HG03558 (cell line): ENCODE data around the gene GPR157.

Experiments
- ATAC-seq: cut with Tn5 transposase; IDR thresholded peaks from one replicate; pipeline ENCODE4 v1.9.1; 2021; ENCODE audit warnings: moderate number of reproducible peaks; ENCODE audit not compliant: unreplicated experiment; ENCODE audit errors: extremely low read depth

The GPR157 gene

DNA sequence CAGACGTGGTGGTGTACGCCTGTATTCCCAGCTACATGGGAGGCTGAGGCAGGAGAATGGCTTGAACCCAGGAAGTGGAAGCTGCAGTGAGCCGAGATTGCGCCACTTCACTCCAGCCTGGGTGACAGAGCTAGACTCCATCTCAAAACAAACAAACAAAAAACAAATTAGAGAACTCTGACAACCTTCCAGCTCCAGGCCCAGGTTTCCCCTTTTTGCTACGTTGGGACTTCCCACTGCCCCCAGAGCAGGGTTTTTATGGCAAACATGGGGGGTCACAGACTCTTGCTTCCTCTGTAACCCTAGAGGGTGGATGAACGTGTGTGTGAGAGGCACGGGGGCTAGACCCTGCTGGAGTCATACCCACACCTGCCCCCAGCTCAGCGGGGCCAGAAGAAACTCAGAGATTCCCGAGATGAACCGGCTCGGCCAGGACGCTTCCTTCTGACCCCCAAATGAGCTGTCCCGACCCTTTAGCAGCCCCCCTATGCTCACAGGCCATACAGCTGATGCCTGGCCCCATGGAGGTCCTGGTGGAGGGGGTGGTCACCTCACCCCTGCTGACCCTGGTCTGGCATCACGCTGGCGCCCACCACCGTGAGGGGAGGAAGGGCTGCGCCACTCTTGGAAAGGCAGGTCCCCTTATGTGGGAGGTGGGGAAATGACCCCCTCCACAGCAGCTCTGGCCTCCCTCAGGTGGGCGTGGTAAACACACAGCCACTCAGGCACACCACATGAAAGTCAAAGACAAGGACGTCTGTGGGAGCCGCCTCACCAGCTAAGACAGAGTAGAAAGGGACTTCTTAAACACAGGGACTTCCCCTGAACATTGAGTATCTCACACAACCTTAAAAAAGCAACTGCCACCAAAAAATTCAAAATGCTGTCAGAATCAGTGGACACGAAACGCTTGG, 7.1 kb downstream of the GPR157 start:
- peak; percentile 61 for ATAC-seq

DNA sequence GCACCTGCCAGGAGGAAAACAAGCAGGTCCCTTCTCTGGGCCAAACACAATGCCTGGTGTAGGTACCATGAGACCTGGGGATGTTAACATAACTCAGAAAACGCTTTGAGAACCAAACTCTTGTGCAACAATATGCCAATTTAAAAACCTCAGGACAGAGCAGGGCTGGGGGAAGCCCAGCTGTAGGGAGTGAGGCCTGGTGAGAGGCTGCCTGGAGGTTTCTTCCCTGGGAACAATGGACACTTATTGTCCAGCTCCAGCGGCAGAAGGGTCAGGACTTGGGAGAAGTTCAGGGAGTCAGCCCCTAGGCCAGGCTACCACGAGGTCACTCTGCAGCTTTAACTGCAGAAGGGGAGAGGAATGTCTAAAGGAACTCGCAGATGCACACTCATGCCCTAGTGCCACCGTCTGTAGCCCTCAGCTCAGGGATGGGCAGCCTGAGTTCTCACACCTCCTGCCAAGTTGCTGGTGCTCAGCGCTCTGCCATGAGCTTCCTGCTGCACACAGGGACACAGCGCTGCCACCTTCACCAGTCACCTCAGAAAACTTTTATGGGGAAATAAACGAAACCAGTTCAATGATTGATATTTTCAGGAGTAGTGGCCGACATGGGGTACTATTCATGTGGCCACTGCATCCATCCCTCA, 8.5 kb downstream of the GPR157 start:
- ATAC-seq, result no peak

DNA sequence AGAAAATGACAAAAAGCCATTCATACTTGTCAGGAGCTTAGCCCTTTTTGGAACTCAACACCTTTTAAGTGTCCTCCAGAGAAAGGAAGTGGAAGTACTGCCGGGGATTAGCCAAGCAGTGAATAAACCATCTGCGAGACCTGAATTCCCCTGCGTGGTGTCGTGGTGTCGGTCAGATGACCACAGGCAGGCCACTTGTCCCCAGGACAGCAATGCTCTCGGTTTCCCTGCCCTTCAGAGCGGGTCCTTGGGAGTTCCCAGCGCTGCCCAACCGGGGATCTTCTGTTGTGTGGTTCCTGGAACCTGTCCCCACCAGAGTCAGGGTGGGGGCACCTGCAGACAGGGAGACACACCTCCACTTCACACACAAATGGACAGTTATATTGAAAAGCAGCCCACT, 9.2 kb downstream of the GPR157 start:
- ATAC-seq, result no peak

DNA sequence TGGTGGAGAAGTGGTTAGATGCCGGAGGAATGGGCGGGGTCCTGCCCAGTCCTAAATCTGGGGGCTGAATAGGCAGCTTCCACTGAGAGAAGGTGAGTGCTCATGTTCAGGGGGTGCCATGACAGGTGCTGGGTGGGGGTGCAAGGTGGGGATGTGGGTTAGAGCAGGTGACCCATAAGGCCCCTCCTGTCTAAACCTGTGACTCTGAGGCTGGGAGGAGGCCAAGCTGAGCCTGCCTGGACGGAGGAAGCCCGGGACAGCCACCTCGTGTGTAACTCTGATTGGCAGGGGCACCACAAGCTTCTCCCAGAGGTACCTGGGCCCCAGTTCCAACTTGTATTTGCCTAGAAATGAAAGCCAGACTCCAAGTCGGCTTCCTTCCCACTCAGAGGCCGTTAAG, 10.7 kb downstream of the GPR157 start:
- no peak for ATAC-seq

DNA sequence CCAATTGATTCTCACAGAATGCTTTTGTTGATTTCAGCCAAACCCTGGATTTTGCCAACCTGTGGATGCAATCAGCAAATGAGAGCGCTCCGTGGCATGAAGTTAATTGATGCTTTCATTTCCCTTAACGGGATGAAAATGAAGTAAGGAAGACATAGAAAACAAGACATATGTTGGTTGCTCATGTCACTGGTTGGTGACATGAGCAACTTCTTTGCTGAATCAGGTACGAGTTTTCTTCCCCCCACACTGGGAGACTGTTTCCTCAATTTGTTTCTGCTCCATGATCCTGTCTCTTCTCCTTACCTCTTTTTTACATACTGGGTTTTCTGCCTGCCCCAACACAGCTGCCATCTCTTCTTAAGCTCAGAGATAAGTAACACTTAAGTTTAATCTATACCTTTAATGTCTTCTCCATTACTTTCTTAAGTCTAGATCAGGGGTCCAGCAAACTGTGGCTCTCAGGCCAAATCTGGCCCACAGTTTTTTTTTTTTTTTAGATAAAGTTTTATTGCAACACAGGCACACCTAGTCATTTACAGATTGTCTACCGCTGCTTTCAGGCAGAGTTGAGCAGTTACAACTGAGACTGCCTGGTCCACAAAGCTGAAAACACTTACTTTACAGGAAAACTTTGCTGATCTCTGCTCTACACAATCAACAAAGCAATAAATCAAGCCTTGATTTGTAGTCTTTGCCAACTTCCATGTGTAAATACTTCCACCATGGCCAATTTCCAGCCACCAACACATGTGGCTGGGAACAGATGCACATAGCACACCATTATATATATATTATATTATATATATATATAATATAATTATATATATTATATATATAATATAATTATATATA, 13.3 kb downstream of the GPR157 start:
- ATAC-seq, result no peak

DNA sequence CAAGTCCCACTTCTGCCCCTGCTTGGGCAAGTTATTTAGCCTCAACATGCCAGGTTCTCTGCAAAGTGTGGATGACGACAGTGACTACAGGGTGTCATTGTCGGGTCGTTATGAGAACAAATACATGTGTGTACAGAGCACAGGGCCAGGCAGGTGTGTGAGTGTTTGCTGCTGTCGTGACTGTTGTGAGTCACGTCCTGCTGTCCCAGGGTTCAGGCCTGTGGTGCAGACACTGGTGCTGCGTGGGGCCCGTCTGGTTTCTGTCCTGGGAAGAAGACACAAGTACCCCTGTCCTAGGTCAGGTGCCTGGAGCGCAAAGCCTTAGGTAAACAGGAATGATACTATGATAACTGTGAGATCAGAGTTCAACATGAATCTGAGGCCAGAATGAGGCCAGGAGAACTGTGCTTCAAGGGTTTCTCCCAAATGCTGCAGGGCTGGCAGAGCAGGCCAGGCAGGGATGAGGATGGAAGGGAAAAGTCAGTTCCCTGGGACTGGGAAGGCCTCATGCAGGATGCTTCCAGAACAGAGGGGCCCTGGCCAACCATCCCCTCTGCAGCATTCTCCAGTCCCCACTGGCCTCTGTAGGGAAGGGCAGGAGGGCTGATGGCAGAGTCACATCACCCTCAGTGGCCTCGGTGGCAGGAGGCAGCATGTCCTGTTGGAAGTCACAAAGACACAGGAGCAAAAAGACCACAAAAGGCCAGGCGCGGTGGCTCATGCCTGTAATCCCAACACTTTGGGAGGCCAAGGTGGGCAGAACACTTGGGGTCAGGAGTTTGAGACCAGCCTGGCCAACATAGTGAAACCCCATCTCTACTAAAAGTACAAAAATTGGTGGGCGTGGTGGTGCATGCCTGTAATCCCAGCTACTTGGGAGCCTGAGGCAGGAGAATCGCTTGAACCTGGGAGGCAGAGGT, 15.7 kb downstream of the GPR157 start:
- ATAC-seq, result no peak

DNA sequence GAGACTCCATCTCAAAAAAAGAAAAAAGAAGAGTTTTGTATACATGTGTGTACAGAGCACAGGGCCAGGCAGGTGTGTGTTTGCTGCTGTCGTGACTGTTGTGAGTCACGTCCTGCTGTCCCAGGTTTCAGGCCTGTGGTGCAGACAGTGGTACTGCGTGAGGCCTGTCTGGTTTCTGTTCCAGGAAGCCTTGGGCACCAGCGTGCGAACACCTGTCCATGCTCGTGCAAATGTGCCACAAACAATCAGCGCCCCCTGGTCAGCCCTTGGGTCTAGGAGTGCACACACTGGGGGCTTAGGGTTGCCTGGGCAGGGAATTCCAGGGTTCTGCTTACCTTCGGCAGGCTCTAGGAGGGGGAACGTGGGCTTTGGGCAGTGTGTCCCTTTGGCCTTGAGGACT, 16.9 kb downstream of the GPR157 start:
- no peak for ATAC-seq

DNA sequence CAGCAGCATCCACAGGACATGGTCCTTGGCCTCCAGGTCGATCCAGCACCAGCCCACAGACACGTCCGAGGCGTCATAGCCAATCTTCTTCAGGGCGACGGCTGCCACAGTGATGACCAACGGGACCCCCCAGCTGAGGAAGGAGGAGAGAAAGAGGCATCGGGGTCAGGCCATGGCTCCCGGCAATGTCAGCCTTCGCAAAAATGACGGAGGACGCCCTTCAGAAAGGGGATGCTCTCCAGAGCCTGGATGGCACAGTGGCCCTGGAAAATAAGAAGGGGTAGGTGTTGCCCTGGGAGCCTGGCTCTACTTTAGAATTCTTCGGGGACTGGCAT, 17.6 kb downstream of the GPR157 start:
- no peak for ATAC-seq

DNA sequence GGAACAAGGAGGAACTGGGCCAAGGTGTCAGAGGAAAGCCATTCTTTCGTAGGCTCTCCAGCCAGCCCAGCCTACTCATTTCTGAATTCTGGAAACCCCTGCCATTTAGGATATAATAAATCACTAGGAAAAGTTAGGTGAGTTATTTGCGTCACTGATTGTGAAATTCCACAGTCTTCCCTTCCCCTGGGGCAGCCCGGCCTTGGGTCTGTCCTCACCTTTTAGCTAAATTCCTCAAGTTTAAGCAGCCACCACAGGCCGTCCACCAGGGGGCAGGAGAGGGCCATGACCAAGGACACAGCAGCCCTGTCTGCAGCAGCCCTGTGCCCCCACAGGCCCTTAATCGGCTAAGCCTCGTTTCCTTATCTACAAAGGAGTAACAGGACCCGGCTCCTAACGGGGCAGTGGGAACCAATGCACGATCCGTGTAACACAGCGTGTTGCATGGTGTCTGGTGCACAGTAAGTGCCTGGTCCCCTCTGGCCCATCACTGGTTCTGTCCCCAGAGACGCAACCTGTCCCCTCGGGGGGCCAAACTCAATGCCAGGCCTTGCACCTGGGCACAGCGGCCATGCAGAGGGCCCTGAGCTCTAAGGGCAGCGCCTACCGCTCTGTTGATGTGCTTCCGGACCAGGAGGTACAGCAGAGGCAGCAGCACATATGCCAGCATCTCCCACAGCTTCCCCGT, 18.1 kb downstream of the GPR157 start:
- ATAC-seq, result no peak

DNA sequence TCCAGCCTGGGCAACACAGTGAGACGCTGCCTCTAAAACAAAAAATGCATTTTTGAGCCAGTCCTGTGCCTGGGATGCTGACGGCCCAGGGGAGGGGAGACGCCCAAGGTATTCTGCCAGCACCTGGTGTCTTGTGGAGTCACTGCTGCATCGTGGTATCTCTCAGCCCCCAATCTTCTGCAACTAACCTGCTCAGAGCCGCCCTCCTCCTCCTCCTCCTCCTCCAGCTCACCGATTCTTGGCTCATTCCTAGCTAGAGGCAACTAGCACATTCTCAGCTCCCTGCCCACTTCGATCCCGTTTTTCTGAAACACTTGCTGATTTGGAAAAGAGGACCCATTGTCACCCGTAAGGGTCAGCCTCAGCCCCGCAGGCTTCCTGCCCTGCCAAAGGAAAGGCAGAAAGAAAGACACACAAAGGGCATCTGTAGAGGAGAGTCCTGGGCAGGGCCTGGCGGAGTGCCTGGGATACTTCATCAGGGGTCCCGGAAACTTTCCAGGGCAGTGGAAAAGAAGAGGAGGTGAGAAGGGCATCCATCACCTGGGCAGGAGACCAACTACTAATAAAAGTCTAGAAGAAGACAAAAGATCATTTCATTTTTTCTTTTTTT, 20.7 kb downstream of the GPR157 start:
- ATAC-seq, result no peak

DNA sequence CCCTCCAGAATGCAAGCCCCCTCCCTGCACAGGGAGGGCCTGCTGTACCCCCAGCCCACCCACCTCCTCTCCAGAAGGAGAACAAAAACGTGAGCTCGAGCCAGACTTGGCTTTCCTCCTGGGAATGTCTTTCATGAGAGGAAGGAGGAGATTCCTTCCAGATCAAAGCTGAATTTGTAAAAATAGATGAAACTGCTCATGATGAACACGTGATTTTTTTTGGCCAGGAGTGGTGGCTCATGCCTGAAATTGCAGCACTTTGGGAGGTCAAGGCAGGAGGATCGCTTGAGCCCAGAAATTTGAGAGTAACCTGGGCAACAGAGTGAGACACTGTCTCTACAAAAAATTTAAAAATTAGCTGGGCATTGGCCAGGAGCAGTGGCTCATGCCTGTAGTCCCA, 21.8 kb downstream of the GPR157 start:
- no peak for ATAC-seq

DNA sequence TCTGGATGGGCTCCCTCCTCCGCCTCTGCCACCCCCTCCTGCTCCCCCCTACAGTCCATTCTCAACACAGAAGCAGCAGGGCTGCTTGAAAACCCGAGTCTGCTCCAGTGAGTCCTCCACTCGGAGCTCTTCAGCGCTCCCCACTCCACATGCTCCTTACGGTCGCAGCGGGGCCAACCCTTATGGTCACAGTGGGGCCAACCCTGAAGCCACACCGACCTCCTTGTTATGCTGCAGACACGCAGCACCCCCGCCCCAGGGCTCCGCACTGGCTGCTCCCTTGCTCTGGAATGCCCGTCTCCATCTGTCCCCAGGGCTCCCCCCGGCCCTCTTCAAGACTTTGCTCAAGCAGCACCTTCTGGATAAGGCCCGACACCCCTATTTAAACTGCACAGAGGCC, 22.6 kb downstream of the GPR157 start:
- no peak for ATAC-seq

DNA sequence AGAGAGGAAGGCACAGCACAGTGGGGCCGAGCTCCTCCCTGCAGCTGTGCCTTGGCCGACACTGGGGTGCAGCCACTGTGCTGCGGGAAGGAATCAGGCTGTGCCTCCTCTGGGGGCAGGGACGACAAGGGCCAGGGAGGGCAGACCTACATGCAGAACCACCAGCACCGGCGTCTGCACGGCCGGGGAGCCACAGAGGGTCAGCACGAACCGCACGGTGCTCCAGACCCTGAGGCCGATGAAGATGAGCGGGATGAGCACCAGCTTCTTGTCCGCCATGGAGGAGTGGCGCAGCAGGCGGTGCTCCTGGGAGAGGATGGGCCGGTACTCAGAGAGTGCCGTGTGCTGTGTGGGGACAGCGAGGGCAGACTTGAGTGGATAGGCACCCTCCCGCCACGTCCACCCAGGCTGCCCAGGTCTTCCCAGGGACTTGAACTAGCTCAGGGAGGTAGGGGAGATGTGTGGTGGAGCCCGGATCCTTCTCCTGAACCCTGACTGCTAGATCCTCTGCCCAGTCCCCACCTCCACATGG, 23.5 kb downstream of the GPR157 start:
- ATAC-seq, result no peak

DNA sequence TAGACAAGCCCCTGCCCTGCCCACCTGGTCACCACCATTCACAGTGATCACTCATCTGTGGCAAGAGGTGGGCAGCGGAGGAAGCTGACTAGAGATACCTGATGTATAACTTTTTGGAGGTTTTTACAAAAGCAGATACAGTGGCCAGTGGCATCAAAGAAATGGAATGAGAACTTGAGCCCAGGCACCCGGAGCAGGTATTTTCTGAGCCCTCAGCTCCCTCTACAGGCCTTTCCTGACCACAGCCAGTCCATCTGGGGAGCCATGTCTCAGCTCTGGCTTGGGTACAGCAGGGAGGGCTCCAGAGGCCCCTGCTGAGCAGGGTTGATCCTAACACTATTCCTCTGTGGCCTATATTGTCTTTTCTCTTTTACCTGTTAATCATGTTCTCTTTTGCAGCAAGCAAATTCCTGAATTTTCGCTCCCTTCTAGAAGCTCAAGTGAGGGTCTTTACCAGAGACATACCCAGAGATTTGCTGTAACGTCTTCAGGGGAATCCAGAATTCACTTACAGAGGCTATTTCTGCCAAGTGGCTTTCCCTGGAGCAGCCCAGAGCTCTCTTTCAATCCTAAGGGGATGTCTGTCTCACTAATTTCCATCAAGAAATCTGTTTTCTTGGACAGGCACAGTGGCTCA, 27.3 kb downstream of the GPR157 start:
- ATAC-seq, result no peak

DNA sequence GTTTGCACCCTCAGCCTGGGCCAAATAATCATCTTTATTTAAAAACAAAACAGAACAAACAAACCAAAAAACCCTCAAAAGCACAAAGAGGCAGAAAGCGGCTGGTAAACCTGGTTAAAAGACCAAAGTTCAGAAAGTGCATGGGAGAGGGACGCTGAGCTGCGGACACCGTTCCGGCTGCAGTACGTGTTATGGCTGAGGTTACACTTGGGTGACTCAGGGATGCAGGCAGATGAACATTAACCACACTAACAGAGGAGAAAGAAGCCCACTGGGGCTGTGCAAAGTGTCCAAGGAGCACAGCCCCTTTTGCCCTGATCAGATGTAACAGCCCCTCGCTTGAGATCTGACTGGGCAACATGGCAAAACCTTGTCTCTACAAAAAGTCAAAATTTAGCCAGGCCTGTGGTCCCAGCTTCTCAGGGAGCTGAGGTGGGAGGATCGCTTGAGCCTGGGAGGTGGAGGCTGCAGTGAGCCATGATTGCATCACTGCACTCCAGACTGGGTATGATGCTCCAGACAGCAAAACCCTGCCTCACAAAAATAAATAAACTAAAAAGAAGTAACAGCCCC, 28.3 kb downstream of the GPR157 start:
- ATAC-seq, result no peak

DNA sequence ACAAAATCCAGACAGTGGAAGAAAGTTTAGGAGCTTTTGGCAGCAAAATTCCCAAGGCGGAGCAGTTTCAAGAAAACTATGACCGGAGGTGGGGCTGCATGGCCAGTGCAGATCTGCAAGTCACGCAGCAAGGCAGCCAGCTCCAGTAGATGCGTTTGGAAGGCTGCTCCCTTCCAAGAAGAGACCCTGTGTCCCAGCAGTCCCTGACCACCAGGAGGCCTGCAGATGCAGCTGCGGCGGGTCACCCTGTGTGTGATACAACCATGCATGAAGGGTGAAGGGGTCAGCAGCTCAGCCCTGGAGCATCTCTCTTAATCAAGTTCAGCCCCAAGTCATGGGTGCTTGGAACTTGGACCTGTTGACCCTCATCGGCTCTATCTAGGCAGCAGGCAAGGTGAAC, 29.3 kb downstream of the GPR157 start:
- no peak for ATAC-seq

DNA sequence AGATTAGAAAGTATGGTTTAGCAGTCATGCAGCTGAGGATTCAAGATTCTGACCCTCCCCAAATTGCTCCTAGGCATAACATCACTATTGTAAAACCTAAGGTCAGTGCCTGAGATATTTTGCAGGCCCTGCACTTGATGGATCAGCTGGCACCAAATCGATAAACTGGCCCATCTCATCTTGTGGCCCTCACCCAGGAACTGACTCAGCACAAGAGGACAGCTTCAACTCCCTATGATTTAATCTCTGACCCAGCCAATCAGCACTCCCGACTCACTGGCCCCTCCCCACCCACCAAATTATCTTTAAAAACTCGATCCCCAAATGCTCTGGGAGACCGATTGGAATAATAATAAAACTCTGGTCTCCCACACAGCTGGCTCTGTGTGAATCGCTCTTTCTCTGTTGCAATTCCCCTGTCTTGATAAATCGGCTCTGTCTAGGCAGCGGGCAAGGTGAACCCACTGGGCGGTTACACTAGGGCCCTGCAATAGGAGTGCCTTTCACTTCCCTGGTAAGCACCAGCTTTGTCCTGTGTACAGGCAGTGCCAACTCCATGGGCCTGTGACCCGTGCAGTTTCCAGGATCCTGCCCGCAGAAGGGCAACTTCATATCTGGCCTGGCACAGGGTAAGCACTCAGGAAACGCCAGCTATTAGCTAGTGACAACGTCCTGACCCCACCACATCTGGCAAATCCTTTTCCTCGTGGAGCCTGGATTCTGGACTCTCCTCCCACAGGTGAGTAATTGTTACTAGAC, 30.8 kb downstream of the GPR157 start:
- no peak for ATAC-seq
